Central memory CD8-positive, alpha-beta T cell (primary cell): ENCODE measurements around the gene OBSCN.

Experiments
- ATAC-seq: fragments of 150-1000 bp; cut with Tn5 transposase; replicated peaks from 2 replicates; pipeline ENCODE4 v1.10.0; 2022; ENCODE audit warnings: mild to moderate bottlenecking, moderate FRiP score, moderate number of reproducible peaks; ENCODE audit not compliant: poor library complexity, severe bottlenecking; ENCODE audit errors: extremely low read depth
- DNase-seq, 2 donors: peaks; one replicate each; pipeline ENCODE4 v3.0.0; 2021; ENCODE audit warnings: low spot score in 2 of 2
- H3K27ac Mint-ChIP-seq: one replicate; pipeline ENCODE4 v1.8.0; 2022; ENCODE audit warnings: low read depth, mild to moderate bottlenecking, moderate library complexity, mixed read lengths
- H3K27me3 Mint-ChIP-seq: one replicate; pipeline ENCODE4 v1.8.0; 2022; ENCODE audit warnings: mixed read lengths
- H3K36me3 Mint-ChIP-seq: one replicate; pipeline ENCODE4 v1.8.0; 2022; ENCODE audit warnings: mild to moderate bottlenecking, moderate library complexity, mixed read lengths; ENCODE audit not compliant: insufficient read depth
- H3K4me1 Mint-ChIP-seq: one replicate; pipeline ENCODE4 v1.8.0; 2022; ENCODE audit warnings: mixed read lengths
- H3K4me3 Mint-ChIP-seq: one replicate; pipeline ENCODE4 v1.8.0; 2022; ENCODE audit warnings: mild to moderate bottlenecking, moderate library complexity, mixed read lengths
- H3K9me3 Mint-ChIP-seq: one replicate; pipeline ENCODE4 v1.8.0; 2022; ENCODE audit warnings: mixed read lengths

OBSCN gene

DNA sequence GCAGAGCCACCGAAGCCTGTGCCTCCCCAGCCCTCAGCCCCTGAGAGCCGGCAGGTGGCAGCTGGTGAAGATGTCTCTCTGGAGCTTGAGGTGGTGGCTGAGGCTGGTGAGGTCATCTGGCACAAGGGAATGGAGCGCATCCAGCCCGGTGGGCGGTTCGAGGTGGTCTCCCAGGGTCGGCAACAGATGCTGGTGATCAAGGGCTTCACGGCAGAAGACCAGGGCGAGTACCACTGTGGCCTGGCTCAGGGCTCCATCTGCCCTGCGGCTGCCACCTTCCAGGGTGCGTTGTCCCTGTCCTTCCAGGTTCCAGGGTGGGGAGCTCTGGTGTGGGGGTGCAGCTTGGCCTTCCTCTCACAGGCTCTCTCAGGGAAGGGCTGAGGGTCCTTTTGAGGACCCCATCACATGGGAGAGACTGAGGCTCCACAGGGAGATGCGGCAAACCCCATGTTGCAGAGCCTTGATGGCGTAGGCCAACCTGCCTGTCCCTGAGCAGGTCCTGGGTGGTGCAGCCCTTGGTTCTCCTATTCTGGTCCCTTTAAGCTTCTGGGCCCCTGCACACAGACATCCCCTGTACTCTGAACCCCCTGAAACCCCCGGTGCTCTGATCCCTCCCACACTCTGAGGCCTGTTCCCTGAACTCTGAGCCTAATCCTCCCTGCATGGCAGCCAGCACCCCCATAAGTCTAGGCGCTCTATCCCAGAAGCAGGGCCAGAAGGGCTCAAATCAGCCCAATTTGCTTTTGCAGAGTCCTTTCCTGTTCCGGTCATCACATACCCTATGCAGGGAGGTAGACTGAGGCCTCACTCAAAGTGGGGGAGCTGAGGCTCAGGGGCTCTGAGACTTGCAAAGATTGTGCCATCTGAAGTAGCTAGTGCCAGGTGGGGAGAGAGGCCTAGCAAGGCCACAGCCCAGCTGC lies 110.3 kb downstream of the OBSCN start:
- Mint-ChIP-seq H3K27me3 (no peaks in the 10 kb centered on the region), H3K4me1 (no peaks in the 10 kb centered on the region), H3K4me3 (no peak overlapping the region)

DNA sequence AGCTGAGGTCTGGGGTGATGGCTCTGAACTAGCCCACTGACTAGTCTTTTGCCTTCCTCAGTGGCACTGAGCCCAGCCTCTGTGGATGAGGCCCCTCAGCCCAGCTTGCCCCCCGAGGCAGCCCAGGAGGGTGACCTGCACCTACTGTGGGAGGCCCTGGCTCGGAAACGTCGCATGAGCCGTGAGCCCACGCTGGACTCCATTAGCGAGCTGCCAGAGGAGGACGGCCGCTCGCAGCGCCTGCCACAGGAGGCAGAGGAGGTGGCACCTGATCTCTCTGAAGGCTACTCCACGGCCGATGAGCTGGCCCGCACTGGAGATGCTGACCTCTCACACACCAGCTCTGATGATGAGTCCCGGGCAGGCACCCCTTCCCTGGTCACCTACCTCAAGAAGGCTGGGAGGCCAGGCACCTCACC lies 111.0 kb downstream of the OBSCN start:
- DNase-seq (no peak), ATAC-seq (no peak)
- peaks cover 5% of the 10 kb centered on the region for H3K36me3 Mint-ChIP-seq
- no peak overlapping the region for H3K4me3 Mint-ChIP-seq
- no peaks in the 10 kb centered on the region for H3K27me3 Mint-ChIP-seq
- no peaks in the 10 kb centered on the region for H3K4me1 Mint-ChIP-seq
- H3K9me3 Mint-ChIP-seq, result no peaks in the 10 kb centered on the region
- H3K27ac Mint-ChIP-seq, result no peak overlapping the region

More for the DNA sequence above, 110.3 kb downstream of the OBSCN start:
- DNase-seq, result no peak
- no peak for ATAC-seq
- peaks cover 5% of the 10 kb centered on the region for H3K36me3 Mint-ChIP-seq
- H3K27ac Mint-ChIP-seq, result no peak overlapping the region
- H3K9me3 Mint-ChIP-seq, result no peaks in the 10 kb centered on the region

DNA sequence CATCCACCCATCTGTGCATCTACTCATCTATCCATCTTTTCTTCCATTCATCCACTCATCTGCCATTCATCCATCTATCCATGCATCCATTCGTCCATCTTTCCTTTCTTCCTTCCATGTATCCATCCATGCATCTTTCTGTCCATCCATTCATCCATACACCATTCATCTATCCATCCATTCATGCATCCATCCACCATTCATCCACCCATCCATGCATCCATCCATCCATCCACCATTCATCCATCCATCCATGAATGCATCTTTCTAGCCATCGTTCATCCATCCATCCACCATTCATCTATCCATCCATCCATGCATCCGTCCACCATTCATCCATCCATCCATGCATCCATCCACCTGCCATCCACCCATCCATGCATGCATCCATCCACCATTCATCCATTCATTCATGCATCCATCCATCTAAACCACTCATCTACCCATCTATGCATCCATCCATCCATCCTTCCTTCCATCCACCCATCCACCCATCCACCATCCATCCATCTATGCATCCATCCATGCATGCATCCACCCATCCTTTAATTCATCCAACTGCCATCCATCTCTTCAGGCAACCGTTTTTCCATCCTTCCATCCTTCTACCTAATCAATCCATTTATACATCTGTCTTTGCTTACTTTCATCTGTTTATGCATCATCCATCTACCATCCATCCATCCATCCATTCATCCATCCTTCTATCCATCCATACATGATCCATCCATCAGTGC lies 111.7 kb downstream of the OBSCN start:
- DNase-seq (no peak), ATAC-seq (no peak)
- H3K36me3 Mint-ChIP-seq, result peaks cover 5% of the 10 kb centered on the region
- H3K4me1 Mint-ChIP-seq, result no peaks in the 10 kb centered on the region
- H3K27ac Mint-ChIP-seq, result no peak overlapping the region
- H3K9me3 Mint-ChIP-seq, result no peaks in the 10 kb centered on the region
- no peak overlapping the region for H3K4me3 Mint-ChIP-seq
- no peaks in the 10 kb centered on the region for H3K27me3 Mint-ChIP-seq

DNA sequence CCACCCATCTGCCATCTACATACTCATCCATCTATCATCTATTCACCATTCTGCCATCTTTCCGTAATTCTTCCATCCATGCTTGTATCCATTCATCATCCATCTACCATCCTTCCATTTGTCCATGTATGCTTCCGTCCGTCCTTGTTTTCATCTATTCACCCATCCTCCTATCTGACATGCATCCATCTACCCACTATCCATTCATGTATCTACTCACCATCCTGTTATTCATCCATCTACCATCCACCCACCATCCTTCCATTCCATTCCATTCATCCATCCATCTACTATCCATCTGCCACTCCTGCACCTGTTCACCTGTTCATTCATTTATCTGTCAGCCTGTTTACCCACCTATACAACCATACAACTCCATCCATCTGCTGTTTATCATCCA lies 112.5 kb downstream of the OBSCN start:
- Mint-ChIP-seq H3K4me3 (no peak overlapping the region), H3K9me3 (no peaks in the 10 kb centered on the region), H3K27ac (no peak overlapping the region), H3K27me3 (no peaks in the 10 kb centered on the region), H3K4me1 (no peaks in the 10 kb centered on the region), H3K36me3 (peaks cover 3% of the 10 kb centered on the region)
- ATAC-seq (no peak), DNase-seq (no peak)

DNA sequence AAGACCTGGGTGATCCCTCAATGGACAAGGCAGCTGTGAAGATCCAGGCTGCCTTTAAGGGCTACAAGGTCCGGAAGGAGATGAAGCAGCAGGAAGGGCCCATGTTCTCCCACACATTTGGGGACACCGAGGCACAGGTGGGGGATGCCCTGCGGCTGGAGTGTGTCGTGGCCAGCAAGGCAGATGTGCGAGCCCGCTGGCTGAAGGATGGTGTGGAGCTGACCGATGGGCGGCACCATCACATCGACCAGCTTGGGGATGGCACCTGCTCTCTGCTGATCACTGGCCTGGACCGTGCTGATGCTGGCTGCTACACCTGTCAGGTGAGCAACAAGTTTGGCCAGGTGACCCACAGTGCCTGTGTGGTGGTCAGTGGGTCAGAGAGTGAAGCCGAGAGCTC lies 113.6 kb downstream of the OBSCN start:
- Mint-ChIP-seq H3K4me3 (no peak overlapping the region), H3K9me3 (no peaks in the 10 kb centered on the region), H3K27ac (no peak overlapping the region), H3K27me3 (no peaks in the 10 kb centered on the region), H3K4me1 (no peaks in the 10 kb centered on the region), H3K36me3 (peaks cover 3% of the 10 kb centered on the region)
- no peak for DNase-seq
- no peak for ATAC-seq

DNA sequence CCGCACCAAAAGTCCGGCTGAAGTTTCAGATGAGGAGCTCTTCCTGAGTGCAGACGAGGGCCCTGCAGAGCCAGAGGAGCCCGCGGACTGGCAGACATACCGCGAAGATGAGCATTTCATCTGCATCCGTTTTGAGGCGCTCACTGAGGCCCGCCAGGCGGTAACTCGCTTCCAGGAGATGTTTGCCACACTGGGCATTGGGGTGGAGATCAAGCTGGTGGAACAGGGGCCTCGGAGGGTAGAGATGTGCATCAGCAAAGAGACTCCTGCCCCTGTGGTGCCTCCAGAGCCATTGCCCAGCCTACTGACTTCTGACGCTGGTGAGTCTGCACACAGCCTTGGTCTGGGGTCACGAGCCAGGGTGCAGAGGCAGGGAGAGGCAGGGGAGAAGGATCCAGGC lies 114.1 kb downstream of the OBSCN start:
- Mint-ChIP-seq H3K9me3 (no peaks in the 10 kb centered on the region), H3K4me1 (no peaks in the 10 kb centered on the region), H3K27ac (no peak overlapping the region), H3K36me3 (peaks cover 3% of the 10 kb centered on the region), H3K4me3 (no peak overlapping the region), H3K27me3 (no peaks in the 10 kb centered on the region)
- ATAC-seq (no peak), DNase-seq (no peak)

DNA sequence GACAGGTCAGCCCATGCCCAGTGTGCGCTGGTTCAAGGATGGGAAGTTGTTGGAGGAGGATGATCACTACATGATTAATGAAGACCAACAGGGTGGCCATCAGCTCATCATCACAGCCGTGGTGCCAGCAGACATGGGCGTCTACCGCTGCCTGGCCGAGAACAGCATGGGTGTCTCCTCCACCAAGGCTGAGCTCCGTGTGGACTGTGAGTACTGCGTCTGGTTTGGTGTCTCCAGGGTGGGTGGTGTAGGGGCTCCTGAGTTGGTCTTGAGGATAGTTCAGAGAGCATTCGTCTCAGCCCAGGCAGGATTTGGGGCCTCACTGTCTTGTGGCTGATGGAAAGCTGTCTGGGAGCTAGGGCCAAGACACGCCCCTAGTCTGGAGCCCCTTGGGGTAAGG lies 115.6 kb downstream of the OBSCN start:
- Mint-ChIP-seq H3K4me1 (no peaks in the 10 kb centered on the region), H3K4me3 (no peak overlapping the region), H3K27ac (no peak overlapping the region), H3K9me3 (no peaks in the 10 kb centered on the region), H3K36me3 (peaks cover 3% of the 10 kb centered on the region), H3K27me3 (no peaks in the 10 kb centered on the region)
- DNase-seq, result no peak
- no peak for ATAC-seq

DNA sequence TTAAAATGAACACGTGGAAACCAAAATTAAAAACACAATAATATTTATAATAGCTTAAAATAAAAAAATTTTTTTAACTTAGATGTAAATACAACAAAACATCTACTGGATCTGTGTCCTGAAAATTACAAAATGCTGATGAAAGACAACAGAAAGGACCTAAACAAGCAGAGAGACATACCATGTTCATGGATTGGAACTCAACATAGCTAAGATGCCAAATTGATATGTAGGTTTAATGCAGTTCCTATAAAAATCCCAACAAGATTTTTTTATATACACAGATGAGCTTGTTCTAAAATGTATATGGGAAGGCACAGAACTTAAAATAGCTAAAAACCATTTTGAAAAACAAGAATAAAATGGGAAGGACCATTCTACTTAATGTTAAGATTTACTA lies 117.4 kb downstream of the OBSCN start:
- ATAC-seq, result no peak
- DNase-seq, result no peak
- no peaks in the 10 kb centered on the region for H3K9me3 Mint-ChIP-seq
- H3K27ac Mint-ChIP-seq, result no peak overlapping the region
- H3K4me3 Mint-ChIP-seq, result no peak overlapping the region
- H3K36me3 Mint-ChIP-seq, result peaks cover 3% of the 10 kb centered on the region
- no peaks in the 10 kb centered on the region for H3K27me3 Mint-ChIP-seq
- no peaks in the 10 kb centered on the region for H3K4me1 Mint-ChIP-seq

DNA sequence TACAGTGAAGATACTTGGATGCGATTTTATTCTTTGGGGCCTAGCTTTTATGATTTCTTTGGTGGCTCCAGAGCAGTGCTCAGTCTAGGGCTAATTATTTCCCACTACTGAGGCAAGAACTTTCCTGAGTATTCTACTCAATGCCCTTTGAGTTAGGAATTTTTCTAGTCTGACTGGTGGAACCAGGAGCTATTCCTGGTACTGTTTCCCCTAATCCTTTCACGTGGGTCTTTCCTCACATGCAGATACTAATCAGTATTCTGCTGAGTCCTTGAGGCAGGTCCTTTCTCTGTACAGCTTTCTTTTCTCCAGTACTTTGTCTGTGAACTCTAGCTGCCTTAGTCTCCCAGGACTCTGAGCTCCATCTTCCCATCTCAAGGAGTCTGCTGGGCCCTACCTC lies 122.0 kb downstream of the OBSCN start:
- H3K4me3 Mint-ChIP-seq, result no peak overlapping the region

DNA sequence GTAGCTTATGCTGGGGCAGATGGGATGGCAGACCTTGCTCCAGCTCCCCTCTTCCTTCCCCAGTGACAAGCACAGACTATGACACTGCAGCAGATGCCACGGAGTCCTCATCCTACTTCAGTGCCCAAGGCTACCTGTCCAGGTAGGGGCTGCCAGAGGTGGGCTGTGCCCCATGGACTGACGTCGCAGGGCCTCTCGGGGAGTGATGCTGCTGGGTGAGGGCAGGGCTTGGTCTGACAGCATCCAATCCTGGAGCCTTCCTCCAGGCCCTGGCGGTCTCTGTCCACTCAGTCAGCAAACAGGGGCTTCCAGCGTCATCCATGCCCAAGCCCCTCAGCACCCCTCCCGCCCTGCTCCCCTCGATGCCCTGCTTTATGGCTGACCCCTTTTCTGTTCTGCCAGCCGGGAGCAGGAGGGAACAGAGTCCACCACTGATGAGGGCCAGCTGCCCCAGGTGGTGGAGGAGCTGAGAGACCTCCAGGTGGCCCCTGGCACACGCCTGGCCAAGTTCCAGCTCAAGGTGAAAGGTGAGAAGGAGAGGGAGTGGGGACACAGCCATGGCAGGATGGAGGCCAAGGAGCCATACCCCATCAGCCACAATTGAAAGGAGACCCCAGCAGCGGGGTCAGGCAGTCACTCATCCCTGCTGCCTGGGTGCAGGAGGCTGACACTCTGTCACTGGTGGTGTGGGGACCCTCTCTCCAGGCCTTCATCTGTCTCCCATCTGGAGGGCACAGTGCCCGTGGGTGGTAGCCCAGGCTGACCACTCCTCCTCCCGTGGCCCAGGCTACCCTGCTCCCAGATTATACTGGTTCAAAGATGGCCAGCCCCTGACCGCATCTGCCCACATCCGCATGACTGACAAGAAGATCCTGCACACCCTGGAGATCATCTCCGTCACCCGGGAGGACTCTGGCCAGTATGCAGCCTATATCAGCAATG lies 125.2 kb downstream of the OBSCN start:
- H3K27ac Mint-ChIP-seq, result no peak overlapping the region
- H3K36me3 Mint-ChIP-seq, result peaks cover 2% of the 10 kb centered on the region
- H3K4me3 Mint-ChIP-seq, result no peak overlapping the region
- ATAC-seq (no peak), DNase-seq (no peak)
- no peaks in the 10 kb centered on the region for H3K27me3 Mint-ChIP-seq
- H3K9me3 Mint-ChIP-seq, result no peaks in the 10 kb centered on the region
- no peaks in the 10 kb centered on the region for H3K4me1 Mint-ChIP-seq

More for the DNA sequence above, 122.0 kb downstream of the OBSCN start:
- peaks cover 2% of the 10 kb centered on the region for H3K36me3 Mint-ChIP-seq
- ATAC-seq (no peak), DNase-seq (no peak)
- H3K27me3 Mint-ChIP-seq, result no peaks in the 10 kb centered on the region
- H3K4me1 Mint-ChIP-seq, result no peaks in the 10 kb centered on the region
- no peaks in the 10 kb centered on the region for H3K9me3 Mint-ChIP-seq
- no peak overlapping the region for H3K27ac Mint-ChIP-seq

DNA sequence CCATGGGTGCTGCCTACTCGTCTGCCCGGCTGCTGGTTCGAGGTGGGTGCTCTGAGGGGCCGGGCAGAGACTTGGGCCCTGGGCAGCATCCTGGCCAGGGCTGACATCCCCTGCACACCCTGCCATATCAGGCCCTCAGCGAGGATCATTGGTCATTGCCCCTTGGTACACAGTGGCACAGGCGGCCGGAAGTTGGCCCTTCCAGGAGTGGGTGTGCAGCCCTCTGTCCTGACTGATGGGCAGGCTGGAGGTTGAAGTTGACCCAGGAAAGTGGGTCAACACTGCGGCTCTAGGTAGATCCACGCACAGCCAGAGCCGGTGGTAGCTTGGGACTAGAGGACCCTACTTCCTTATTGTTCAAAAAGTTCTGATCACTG lies 125.9 kb downstream of the OBSCN start:
- DNase-seq (no peak), ATAC-seq (no peak)
- Mint-ChIP-seq H3K9me3 (no peaks in the 10 kb centered on the region), H3K27ac (no peak overlapping the region), H3K4me1 (no peaks in the 10 kb centered on the region), H3K36me3 (peaks cover 2% of the 10 kb centered on the region), H3K27me3 (no peaks in the 10 kb centered on the region), H3K4me3 (no peak overlapping the region)

DNA sequence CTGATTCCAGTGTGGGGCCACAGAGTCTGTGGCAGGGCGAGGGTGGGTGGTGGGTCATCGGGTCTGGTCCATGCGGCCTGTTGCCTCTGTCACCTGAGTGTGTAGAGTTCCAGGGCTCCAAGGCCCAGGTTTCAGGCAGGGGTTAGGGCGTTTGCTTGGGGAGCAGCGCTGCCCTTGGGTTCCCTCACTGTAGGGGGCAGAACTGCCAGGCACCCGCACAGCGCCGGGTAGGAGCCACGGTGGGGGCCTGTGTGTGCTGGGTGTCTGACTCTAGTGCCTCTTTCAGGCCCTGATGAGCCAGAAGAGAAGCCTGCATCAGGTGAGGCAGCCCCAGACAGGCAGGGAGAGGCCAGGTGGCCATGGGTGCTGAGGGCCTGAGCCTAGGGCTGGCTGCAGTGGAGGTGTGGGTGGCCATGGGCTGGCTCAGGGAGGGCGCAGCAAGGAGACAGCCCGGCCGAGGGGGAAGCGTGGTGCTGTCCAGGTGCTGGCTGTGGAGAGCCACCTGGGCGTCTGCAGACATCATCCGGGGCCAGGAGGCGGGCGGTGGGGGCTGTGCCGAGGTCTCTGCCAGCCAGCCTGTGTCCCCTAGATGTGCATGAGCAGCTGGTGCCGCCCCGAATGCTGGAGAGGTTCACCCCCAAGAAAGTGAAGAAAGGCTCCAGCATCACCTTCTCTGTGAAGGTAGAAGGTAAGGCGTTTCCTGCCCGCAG lies 126.5 kb downstream of the OBSCN start:
- peaks cover 2% of the 10 kb centered on the region for H3K36me3 Mint-ChIP-seq

More for the DNA sequence above, 126.5 kb downstream of the OBSCN start:
- no peak for ATAC-seq
- Mint-ChIP-seq H3K27me3 (no peaks in the 10 kb centered on the region), H3K4me1 (no peaks in the 10 kb centered on the region), H3K27ac (peak overlapping the region; percentile 41), H3K4me3 (no peak overlapping the region), H3K9me3 (no peaks in the 10 kb centered on the region)
- DNase-seq, result no peak
